Measurements from ENCODE around the gene KLRG1. TPM values are rescaled to one million over a fixed set of nuclear protein-coding genes. Genes with fewer than 3 reads are reported as not detected.

Gene KLRG1
- total RNA-seq, 1 donor from 2014 or later: 2.5 TPM

- no peak overlapping the region for H3K4me3 ChIP-seq (ENCODE audit: low read depth, low read length)
- TF ChIP-seq CTCF (IDR thresholded peaks at IDR 0.05; ENCODE audit: insufficient read depth, low read length, poor library complexity, severe bottlenecking): no peak
- no peak for DNase-seq (ENCODE audit: low read depth)
- no peaks in the 10 kb centered on the region for H3K27me3 ChIP-seq (ENCODE audit: control insufficient read depth, insufficient read depth, low read length)
- no peaks in the 10 kb centered on the region for H3K36me3 ChIP-seq (ENCODE audit: control insufficient read depth, insufficient read depth, low read length)
These were observed 11.9 kb downstream of the KLRG1 start for GRCh38 chr12:9001233-9001632.

DNA sequence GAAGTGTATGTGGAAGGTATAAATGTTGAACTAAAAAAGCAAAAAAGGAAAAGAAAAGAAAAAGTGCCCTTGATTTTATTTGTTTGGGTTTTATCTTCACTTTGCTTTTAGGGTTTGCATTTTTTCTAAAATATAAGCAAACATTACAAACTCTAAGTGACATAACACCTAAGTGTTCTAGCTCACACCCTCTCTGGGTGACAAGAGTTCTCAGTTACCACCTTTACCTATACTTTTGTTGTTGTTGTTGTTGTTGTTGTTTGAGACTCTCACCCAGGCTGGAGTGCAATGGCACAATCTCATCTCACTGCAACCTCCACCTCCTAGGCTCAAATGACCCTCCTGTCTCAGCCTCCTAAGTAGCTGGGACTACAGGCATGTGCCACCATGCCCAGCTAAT, 13.0 kb downstream of the KLRG1 start:
- Histone ChIP-seq H3K4me3 (ENCODE audit: low read depth, low read length) (no peak overlapping the region), H3K36me3 (ENCODE audit: control insufficient read depth, insufficient read depth, low read length) (no peaks in the 10 kb centered on the region), H3K27me3 (ENCODE audit: control insufficient read depth, insufficient read depth, low read length) (no peaks in the 10 kb centered on the region)
- no peak for TF ChIP-seq CTCF (IDR thresholded peaks at IDR 0.05; ENCODE audit: insufficient read depth, low read length, poor library complexity, severe bottlenecking)
- DNase-seq (ENCODE audit: low read depth): no peak

- H3K36me3 ChIP-seq (ENCODE audit: control insufficient read depth, insufficient read depth, low read length): no peaks in the 10 kb centered on the region
- TF ChIP-seq CTCF (IDR thresholded peaks at IDR 0.05; ENCODE audit: insufficient read depth, low read length, poor library complexity, severe bottlenecking): no peak
- H3K27me3 ChIP-seq (ENCODE audit: control insufficient read depth, insufficient read depth, low read length): no peaks in the 10 kb centered on the region
- DNase-seq (ENCODE audit: low read depth): no peak
- H3K4me3 ChIP-seq (ENCODE audit: low read depth, low read length): no peak overlapping the region
These were observed 33.2 kb downstream of the KLRG1 start for GRCh38 chr12:9022592-9022991.

DNA sequence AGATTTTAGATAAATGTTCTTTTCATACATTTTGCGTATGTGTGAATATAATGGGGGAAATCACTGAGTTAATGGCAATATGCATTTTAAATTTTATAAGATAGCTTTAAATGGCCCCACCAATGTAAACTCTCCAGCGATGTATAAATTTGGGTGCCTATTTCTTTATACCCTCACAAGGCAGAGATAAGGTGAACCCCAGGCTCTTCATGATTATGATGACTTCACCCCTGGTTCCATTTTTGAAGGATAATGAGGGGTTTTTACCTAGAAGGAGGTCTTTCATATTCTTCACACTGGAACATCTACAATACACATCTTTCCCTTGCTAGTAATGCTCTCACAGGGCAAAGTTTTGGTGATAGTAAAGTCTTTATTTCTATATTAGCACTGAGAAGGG, 35.2 kb downstream of the KLRG1 start:
- Histone ChIP-seq H3K4me3 (ENCODE audit: low read depth, low read length) (no peak overlapping the region), H3K27me3 (ENCODE audit: control insufficient read depth, insufficient read depth, low read length) (no peaks in the 10 kb centered on the region), H3K36me3 (ENCODE audit: control insufficient read depth, insufficient read depth, low read length) (no peaks in the 10 kb centered on the region)
- no peak for DNase-seq (ENCODE audit: low read depth)
- no peak for TF ChIP-seq CTCF (IDR thresholded peaks at IDR 0.05; ENCODE audit: insufficient read depth, low read length, poor library complexity, severe bottlenecking)

- Histone ChIP-seq H3K27me3 (ENCODE audit: control insufficient read depth, insufficient read depth, low read length) (no peaks in the 10 kb centered on the region), H3K36me3 (ENCODE audit: control insufficient read depth, insufficient read depth, low read length) (no peaks in the 10 kb centered on the region), H3K4me3 (ENCODE audit: low read depth, low read length) (no peak overlapping the region)
- no peak for DNase-seq (ENCODE audit: low read depth)
- no peak for TF ChIP-seq CTCF (IDR thresholded peaks at IDR 0.05; ENCODE audit: insufficient read depth, low read length, poor library complexity, severe bottlenecking)
These were observed 38.1 kb downstream of the KLRG1 start for GRCh38 chr12:9027161-9028059.

DNA sequence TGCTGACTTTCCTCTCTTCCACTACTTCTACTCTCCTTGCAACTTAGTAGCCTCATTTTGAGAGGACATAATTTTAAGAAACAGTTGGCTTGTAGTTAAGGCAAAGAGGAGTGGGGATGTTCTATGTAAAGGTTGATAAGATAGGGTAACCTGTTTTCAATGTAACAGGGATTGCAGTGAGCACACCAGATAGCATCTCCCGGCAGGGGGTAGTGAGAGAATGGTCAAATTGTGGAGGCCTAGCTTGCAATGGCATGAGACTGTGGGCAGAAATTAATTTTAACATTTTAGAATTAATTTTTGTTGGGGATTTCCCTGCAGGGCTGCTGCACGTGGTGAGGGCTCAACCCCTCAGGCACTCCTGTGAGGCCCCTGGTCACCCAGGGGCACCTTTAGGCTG, 41.4 kb downstream of the KLRG1 start:
- TF ChIP-seq CTCF (IDR thresholded peaks at IDR 0.05; ENCODE audit: insufficient read depth, low read length, poor library complexity, severe bottlenecking): no peak
- no peak overlapping the region for H3K4me3 ChIP-seq (ENCODE audit: low read depth, low read length)
- no peaks in the 10 kb centered on the region for H3K27me3 ChIP-seq (ENCODE audit: control insufficient read depth, insufficient read depth, low read length)
- H3K36me3 ChIP-seq (ENCODE audit: control insufficient read depth, insufficient read depth, low read length): no peaks in the 10 kb centered on the region
- no peak for DNase-seq (ENCODE audit: low read depth)

All from kidney epithelial cell (primary cell).